ENCODE results near the gene SHISAL2B.
"Not testable (repeated sequence)": the region's sequence is repeated elsewhere in the genome, so short reads cannot be mapped to it uniquely, and the experiment has no call there.

Gene SHISAL2B

GRCh38 chr5:64706074-64706473 lies 15.8 kb downstream of the SHISAL2B start:
- DNase-seq, result not testable (repeated sequence)

- no peak for DNase-seq
Measured at GRCh38 chr5:64707191-64707590, 16.9 kb downstream of the SHISAL2B start.

GRCh38 chr5:64714495-64714894 lies 24.2 kb downstream of the SHISAL2B start:
- not testable (repeated sequence) for DNase-seq

- DNase-seq, result no peak
Measured at GRCh38 chr5:64722588-64722987, 32.3 kb downstream of the SHISAL2B start.

GRCh38 chr5:64727150-64727549 lies 36.8 kb downstream of the SHISAL2B start:
- DNase-seq, result no peak

GRCh38 chr5:64742411-64742810 lies 52.1 kb downstream of the SHISAL2B start:
- DNase-seq, result no peak

- no peak for DNase-seq
Measured at GRCh38 chr5:64742821-64743220, 52.5 kb downstream of the SHISAL2B start.

- DNase-seq, result no peak
Measured at GRCh38 chr5:64744914-64745313, 54.6 kb downstream of the SHISAL2B start.

GRCh38 chr5:64746446-64746845 lies 56.1 kb downstream of the SHISAL2B start:
- no peak for DNase-seq

GRCh38 chr5:64749385-64749784 lies 59.1 kb downstream of the SHISAL2B start:
- no peak for DNase-seq

GRCh38 chr5:64754066-64754465 lies 63.8 kb downstream of the SHISAL2B start:
- no peak for DNase-seq

GRCh38 chr5:64758901-64759300 lies 68.6 kb downstream of the SHISAL2B start:
- no peak for DNase-seq

GRCh38 chr5:64759960-64760660 lies 69.8 kb downstream of the SHISAL2B start:
- no peak for DNase-seq

GRCh38 chr5:64763948-64764503 lies 73.7 kb downstream of the SHISAL2B start:
- no peak for DNase-seq

GRCh38 chr5:64765804-64766504 lies 75.7 kb downstream of the SHISAL2B start:
- no peak for DNase-seq

- no peak for DNase-seq
Measured at GRCh38 chr5:64766941-64767340, 76.6 kb downstream of the SHISAL2B start.

Data from T1000 (cell line).